ENCODE results near the gene SPDYE1.
"Not testable (repeated sequence)": the region's sequence is repeated elsewhere in the genome, so short reads cannot be mapped to it uniquely, and the experiment has no call there.

DNA sequence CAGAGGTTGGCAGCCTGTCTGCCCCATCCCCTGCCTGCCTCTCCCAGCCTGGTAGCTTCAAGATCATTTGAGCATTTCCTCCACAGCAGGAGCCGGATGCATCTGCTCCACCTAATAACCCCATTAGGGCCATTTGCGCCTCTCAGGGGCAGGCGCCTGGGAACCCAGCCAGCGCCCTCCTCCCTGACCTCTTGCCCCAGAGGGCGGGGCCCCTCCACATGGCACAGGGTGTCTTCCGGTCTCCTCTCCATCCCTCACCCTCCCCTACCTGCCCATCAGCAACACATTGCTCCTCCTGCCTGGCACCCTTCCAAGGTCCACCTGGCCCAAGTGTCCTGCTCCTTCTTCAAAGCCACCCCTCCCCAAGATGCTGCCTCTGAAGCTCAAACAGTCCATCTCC lies 14.8 kb upstream of the SPDYE1 start:
- TF ChIP-seq CTCF, POLR2A (IDR thresholded peaks at IDR 0.05): not testable (repeated sequence)
